ENCODE results near the gene AP5B1.

The AP5B1 gene

GRCh38 chr11:65726660-65727059 is 54.1 kb downstream of the AP5B1 start:
- no peak overlapping the region for H3K4ac ChIP-seq (ENCODE audit: low read depth in 1 of 2, low read length in 2 of 2)
- H4K8ac ChIP-seq (ENCODE audit: low read length), result no peak overlapping the region
- no peak overlapping the region for H3K27ac ChIP-seq (ENCODE audit: low read length, poor library complexity, severe bottlenecking)
- no peaks in the 10 kb centered on the region for H3K4me1 ChIP-seq (ENCODE audit: control insufficient read depth, insufficient read depth, low read depth, low read length)
- H3K36me3 ChIP-seq (ENCODE audit: control insufficient read depth in 1 of 2, insufficient read depth in 2 of 2, low read depth in 1 of 2, low read length in 2 of 2), result no peaks in the 10 kb centered on the region
- H3K9me3 ChIP-seq (ENCODE audit: control insufficient read depth, low read length), result no peaks in the 10 kb centered on the region
- H2BK5ac ChIP-seq (ENCODE audit: low read depth, low read length, poor library complexity, severe bottlenecking), result no peak overlapping the region
- H2BK120ac ChIP-seq (ENCODE audit: low read depth, low read length), result no peak overlapping the region
- H3K9ac ChIP-seq (ENCODE audit: low read length), result no peak overlapping the region
- no peak overlapping the region for H3K18ac ChIP-seq (ENCODE audit: low read depth in 1 of 2, low read length in 2 of 2)
- no peak for DNase-seq
- H3K14ac ChIP-seq (ENCODE audit: low read length in 2 of 2), result no peak overlapping the region
- H3K4me3 ChIP-seq (ENCODE audit: insufficient read depth in 1 of 2, low read depth in 1 of 2, low read length in 2 of 2), result no peak overlapping the region
- H2AFZ ChIP-seq (ENCODE audit: low read depth, low read length), result no peak overlapping the region
- H2AK5ac ChIP-seq (ENCODE audit: low read length, severe bottlenecking), result no peak overlapping the region
- no peaks in the 10 kb centered on the region for H3K79me1 ChIP-seq (replicated peaks; ENCODE audit: low read length, poor library complexity, severe bottlenecking)
- peaks cover 0 to 9% of the 10 kb centered on the region in 2 experiments for H3K27me3 ChIP-seq (ENCODE audit: control insufficient read depth in 1 of 2, insufficient read depth in 1 of 2, low read length in 2 of 2)
- H4K91ac ChIP-seq (ENCODE audit: low read length), result no peak overlapping the region
- WGBS, result 53% methylated on average over 6 of the region's 6 CpGs
- no peak overlapping the region for H2BK12ac ChIP-seq (ENCODE audit: low read length in 2 of 2)
- no peak overlapping the region for H2BK15ac ChIP-seq (ENCODE audit: low read depth, poor library complexity, severe bottlenecking)
- H3K23ac ChIP-seq (ENCODE audit: low read length in 2 of 2), result no peak overlapping the region
- H3K4me2 ChIP-seq (ENCODE audit: low read length, poor library complexity, severe bottlenecking), result no peak overlapping the region

Data from mesenchymal stem cell (in vitro differentiated cells and primary cell).